ENCODE results near the gene TNIP1. TPM values are rescaled to one million over a fixed set of nuclear protein-coding genes. Genes with fewer than 3 reads are reported as not detected.

Gene TNIP1
- total and polyA plus RNA-seq, 7 donors, result 55.1 to 210 (median 73.1) TPM

GRCh38 chr5:150989695-150990094 lies 91.1 kb downstream of the TNIP1 start:
- Histone ChIP-seq H3K27ac (no peak overlapping the region), H3K9me3 (peaks cover 0 to 3% (median 0%) of the 10 kb centered on the region in 4 donors), H3K4me1 (no peaks in the 10 kb centered on the region), H3K4me3 (no peak overlapping the region), H3K36me3 (no peaks in the 10 kb centered on the region), H3K27me3 (no peaks in the 10 kb centered on the region)
- WGBS, 2 donors, result 75 to 85% methylated on average over 3 of the region's 3 CpGs
- intact Hi-C loops (cut with DNase I), result no loop called here
- DNase-seq, result no peak
- no peak for TF ChIP-seq EP300 (IDR thresholded peaks at IDR 0.05)
- no peak for TF ChIP-seq POLR2A (IDR thresholded peaks at IDR 0.05)
- TF ChIP-seq POLR2AphosphoS5 (IDR thresholded peaks at IDR 0.05), result no peak
- no peak for TF ChIP-seq CTCF (IDR thresholded peaks at IDR 0.05)

- H3K36me3 ChIP-seq, result no peaks in the 10 kb centered on the region
- no peak for TF ChIP-seq CTCF (IDR thresholded peaks at IDR 0.05)
- H3K4me1 ChIP-seq, result no peaks in the 10 kb centered on the region
- 55 to 67% methylated on average over 3 of the region's 3 CpGs for WGBS, 2 donors
- H3K4me3 ChIP-seq, result no peak overlapping the region
- DNase-seq, result no peak
- intact Hi-C loops (cut with DNase I), result no loop called here
- no peaks in the 10 kb centered on the region for H3K27me3 ChIP-seq
- no peak overlapping the region for H3K27ac ChIP-seq
- peaks cover 0 to 3% (median 0%) of the 10 kb centered on the region in 4 donors for H3K9me3 ChIP-seq
Observed at GRCh38 chr5:150987746-150988145, 93.1 kb downstream of the TNIP1 start.

Other genes with a start within 250 kb of the TNIP1 start
- gene IRGM, start 234.5 kb downstream of the TNIP1 start, total RNA-seq, result not detected
- gene IRGM, start 234.5 kb downstream of the TNIP1 start, polyA plus RNA-seq, result under 1 TPM in 1 of 3 donors, not detected in 2; 0.34 TPM
- 1 to 10 TPM; 3.5 to 6.1 (median 4.4) TPM for gene ZNF300, start 176.1 kb downstream of the TNIP1 start, total RNA-seq
- gene ZNF300, start 176.1 kb downstream of the TNIP1 start, polyA plus RNA-seq, result 1 to 10 TPM in 1 of 3 donors, under 1 TPM in 2; 0.46 to 4.2 (median 0.60) TPM
- 1,000 to 10,000 TPM in 2 of 4 donors, 100 to 1,000 TPM in 2; 616 to 2,079 (median 918) TPM for gene GPX3, start 60.4 kb downstream of the TNIP1 start, total RNA-seq
- gene GPX3, start 60.4 kb downstream of the TNIP1 start, polyA plus RNA-seq, result 1,000 to 10,000 TPM in 1 of 3 donors, 100 to 1,000 TPM in 1, 10 to 100 TPM in 1; 85.1 to 1,326 (median 302) TPM
- 100 to 1,000 TPM; 233 to 333 (median 259) TPM for gene ANXA6, start 76.7 kb upstream of the TNIP1 start, total RNA-seq
- gene ANXA6, start 76.7 kb upstream of the TNIP1 start, polyA plus RNA-seq, result 100 to 1,000 TPM in 1 of 3 donors, 10 to 100 TPM in 2; 22.9 to 121 (median 45.0) TPM
- 100 to 1,000 TPM; 199 to 342 (median 258) TPM for gene CCDC69, start 143.1 kb upstream of the TNIP1 start, total RNA-seq
- gene CCDC69, start 143.1 kb upstream of the TNIP1 start, polyA plus RNA-seq, result 10 to 100 TPM in 2 of 3 donors, 1 to 10 TPM in 1; 6.0 to 48.7 (median 43.2) TPM
- gene GM2A, start 172.2 kb upstream of the TNIP1 start, total RNA-seq, result 10 to 100 TPM; 19.4 to 31.9 (median 29.3) TPM
- gene GM2A, start 172.2 kb upstream of the TNIP1 start, polyA plus RNA-seq, result 10 to 100 TPM; 10.2 to 35.1 (median 32.3) TPM
- gene SLC36A3, start 222.7 kb upstream of the TNIP1 start, total RNA-seq, result not detected
- gene SLC36A3, start 222.7 kb upstream of the TNIP1 start, polyA plus RNA-seq, result not detected

Measured in sigmoid colon (tissue), 7 donors.